GM19351 (cell line): ENCODE results near the gene ATF7IP2.
"Not testable (repeated sequence)": the region's sequence is repeated elsewhere in the genome, so short reads cannot be mapped to it uniquely, and the experiment has no call there.

Source experiments
- ATAC-seq: cut with Tn5 transposase; IDR thresholded peaks from one replicate; pipeline ENCODE4 v1.9.1; 2021; ENCODE audit warnings: mild to moderate bottlenecking, moderate library complexity; ENCODE audit not compliant: unreplicated experiment

ATF7IP2 gene

DNA sequence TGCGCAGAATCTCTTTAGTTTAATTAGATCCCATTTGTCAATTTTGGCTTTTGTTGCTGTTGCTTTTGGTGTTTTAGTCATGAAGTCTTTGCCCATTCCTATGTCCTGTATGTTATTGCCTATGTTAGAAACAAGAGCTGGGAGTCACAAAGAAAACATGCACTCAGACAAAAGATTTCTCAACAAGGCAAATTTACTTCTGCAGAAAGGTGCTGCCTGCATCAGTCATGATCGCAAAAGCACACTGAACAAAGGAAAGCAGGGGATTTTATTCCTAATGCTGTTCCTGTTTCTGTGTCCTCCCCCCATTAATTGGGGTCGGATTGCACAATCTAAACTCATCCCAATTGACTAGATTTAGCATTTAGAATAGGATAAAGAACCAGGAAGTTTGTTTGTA, 55.9 kb downstream of the ATF7IP2 start:
- no peak for ATAC-seq

DNA sequence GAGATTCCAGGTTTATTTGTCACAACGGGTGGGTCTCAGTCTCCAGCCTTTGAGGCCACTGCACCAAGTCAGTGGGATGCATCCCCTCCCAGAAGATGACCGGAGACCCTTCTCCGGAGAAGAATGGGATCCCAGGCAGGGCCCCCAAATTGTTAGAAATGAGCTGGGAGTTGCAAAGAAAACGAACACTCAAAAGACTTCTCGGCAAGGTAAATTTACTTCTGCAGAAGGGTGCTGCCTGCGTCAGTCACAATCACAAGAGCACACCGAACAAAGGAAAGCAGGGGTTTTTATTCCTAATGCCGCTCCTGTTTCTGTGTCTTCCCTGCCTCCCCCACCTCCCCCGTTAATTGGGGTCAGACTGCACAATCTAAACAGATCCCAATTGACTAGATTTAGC, 61.4 kb downstream of the ATF7IP2 start:
- ATAC-seq, result no peak

DNA sequence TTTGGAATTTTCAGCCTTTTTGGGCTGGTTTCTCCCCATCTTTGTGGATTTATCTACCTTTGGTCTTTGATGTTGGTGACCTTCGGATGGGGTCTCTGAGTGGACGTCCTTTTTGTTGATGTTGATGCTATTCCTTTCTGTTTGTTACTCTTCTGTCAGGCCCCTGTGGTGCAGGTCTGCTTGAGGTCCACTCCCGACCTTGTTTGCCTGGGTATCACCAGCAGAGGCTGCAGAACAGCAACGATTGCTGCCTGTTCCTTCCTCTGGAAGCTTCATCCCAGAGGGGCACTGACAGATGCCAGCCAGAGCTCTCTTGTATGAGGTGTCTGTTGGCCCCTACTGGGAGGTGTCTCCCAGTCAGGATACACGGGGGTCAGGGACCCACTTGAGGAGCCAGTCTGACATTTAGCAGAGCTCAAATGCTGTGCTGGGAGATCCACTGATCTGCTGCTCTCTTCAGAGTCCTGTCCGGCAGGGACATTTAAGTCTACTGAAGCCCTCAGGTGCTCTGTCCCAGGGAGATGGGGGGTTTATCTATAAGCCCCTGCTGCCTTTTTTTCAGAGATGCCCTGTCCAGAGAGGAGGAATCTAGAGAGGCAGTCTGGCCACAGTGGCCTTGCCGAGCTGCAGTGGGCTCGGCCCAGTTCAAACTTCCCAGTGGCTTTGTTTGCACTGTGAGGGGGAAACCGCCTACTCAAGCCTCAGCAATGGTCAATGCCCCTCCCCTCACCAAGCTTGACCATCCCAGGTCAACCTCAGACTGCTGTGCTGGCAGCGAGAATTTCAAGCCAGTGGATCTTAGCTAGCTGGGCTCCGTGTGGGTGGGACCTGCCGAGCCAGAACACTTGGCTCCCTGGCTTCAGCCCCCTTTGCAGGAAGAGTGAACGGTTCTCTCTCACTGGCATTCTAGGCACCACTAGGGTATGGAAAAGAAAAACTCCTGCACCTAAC, 66.6 kb downstream of the ATF7IP2 start:
- ATAC-seq, result not testable (repeated sequence)

DNA sequence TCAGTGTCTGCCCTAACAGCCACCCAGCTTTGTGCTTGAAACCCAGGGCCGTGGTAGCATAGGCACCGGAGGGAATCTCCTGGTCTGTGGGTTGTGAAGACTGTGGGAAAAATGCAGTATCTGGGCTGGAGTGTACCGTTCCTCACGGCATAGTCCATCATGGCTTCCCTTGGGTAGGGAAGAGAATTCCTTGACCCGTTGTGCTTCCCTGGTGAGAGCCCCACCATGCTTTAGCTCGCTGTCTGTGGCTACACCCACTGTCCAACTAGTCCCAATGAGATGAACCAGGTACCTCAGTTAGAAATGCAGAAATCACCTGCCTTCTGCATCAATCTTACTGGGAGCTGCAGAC, 67.3 kb downstream of the ATF7IP2 start:
- ATAC-seq, result no peak

DNA sequence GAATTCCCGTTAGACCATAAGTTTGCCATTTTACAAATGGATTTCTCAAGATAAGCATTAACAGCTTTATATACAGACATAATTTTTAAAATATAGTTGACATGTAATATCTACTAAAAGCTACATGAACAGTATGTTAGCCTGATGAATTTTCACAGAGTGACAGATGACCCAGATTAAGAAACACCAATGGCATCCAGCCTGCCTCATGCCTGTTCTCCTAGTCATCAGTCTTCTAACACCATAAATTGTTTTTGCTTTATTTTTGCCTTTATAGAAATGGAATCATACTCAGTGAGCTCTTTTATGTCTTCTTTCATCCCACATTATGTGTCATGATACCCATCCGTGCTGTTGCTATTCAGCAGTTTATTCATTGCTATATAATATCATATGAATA, 80.0 kb downstream of the ATF7IP2 start:
- no peak for ATAC-seq

DNA sequence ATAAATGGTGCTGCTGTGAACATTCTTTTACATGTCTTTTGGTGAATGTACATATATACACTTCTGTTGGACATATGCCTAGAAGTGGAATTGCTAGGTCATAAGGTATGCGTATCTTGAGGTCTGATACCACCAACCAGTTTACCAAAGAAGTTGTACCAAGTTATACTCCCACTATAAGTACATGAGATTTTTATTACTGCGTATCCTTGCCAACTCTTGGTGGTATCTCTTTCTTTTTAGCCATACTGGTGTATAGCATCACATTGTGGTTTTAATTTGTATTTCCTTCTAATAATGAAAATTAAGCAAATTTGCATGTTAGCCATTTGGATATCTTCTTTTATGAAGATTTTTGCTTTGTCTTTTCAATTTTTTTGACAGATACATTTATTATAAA, 80.5 kb downstream of the ATF7IP2 start:
- ATAC-seq, result no peak

DNA sequence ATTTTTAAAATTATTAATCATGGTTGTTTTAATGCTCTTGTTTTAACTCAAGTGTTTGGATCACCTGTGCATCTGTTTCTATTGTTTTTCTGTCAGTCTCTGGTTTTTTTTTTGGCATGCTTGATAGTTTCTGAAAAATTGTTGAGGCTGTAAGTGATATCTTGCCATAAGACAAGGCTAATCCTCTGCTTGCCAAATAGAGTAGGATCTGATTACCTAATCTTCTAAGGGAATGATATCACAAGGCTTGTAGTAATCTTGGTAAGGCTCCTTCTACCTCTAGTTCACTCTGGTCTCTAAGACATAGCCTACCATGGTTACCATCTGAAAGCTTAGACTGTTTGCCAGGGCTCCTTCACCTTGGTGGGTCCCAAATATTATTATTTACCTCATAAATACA, 81.0 kb downstream of the ATF7IP2 start:
- ATAC-seq, result no peak

DNA sequence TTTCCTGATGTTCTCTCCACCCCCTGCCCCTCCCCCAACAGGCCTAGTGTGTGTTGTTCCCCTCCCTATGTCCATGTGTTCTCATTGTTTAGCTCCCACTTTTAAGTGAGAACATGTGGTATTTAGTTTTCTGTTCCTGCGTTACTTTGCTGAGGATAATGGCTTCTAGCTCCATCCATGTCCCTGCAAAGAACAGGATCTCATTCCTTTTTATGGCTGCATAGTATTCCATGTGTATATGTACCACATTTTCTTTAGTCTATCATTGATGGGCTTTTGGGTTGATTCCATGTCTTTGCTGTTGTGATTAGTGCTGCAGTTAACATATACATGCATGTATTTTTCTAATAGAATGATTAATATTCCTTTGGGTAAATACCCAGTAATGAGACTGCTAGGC, 90.8 kb downstream of the ATF7IP2 start:
- not testable (repeated sequence) for ATAC-seq

DNA sequence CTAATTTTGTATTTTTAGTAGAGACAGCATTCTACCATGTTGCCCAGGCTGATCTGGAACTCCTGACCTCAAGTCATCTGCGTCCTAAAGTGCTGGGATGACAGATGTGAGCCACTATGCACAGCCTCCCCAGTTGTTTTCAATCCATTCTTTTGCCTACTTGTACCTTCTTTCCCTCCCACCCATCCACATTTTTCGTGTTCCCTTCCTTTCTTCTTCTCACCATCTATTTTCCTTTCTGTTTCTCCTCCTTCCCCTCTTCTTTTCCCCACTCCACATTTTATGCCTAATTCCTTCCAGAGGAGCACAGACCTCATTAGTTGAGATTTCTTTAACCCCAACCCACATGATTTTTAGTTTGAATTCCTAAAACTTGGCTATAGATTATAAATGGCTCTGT, 94.3 kb downstream of the ATF7IP2 start:
- no peak for ATAC-seq

DNA sequence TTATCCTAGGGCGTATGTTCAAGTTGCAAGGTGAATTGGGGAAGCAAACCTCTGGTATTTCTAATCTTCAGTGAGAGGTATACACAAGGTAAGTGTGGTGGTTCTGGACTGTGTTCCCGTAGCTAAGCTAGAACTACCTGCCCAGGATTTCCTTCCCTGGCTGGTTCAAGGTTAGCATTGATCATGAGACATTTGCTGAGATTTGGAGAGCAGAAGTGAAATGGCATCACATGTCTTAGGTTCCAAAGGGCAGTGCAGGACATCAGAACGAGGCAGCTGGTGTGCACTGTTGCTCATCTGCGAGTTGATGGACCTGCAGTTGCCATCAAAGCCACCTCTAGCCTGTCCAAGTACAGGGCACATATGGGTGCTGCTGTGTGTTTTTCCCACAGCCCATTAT, 99.3 kb downstream of the ATF7IP2 start:
- no peak for ATAC-seq

DNA sequence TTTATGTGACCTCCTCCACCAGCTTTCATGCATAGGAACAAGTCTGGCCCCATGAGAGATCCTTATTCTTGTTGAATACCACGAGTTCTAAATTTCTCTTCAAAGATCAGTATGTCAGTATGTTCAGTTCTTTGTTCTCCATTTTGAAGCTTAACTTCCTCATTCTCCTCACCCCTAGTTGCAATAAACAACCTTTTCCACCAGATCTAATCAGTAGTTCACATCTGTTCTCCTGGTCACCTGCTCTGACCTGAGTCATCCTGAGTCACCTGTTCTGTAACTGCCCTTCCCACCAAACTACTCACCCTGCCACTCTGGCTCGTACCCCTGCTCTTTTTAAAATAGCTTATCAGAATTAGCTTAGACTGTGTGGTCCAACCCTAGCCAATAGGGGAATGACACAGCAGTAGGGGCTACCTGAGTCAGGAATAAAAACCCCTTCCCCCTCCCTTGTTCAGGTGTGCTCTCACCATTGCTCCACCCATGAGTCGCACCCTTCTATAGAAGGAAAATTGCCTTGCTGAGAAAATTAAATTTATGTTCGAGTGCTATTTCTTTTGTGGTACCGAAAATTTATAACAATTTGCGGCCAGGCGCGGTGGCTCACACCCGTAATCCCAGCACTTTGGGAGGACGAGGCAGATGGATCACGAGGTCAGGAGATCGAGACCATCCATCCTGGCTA, 100.0 kb downstream of the ATF7IP2 start:
- ATAC-seq, result no peak

DNA sequence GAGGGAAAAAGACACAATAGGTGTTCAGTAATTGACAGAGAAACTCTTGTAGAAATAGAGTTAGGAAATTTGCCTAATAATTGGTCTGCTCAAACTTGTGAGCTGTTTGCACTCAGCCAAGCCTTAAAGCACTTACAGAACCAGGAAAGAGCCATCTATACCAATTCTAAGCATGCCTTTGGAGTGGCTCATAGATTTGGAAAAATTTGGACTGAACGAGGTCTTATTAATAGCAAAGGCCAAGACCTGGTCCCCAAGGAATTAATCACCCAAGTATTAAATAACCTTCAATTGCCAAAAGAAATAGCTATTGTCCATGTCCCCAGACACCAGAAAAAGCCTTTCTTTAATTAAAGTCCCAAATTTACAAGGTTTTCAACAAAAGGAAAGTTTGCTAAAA, 104.3 kb downstream of the ATF7IP2 start:
- ATAC-seq, result no peak

DNA sequence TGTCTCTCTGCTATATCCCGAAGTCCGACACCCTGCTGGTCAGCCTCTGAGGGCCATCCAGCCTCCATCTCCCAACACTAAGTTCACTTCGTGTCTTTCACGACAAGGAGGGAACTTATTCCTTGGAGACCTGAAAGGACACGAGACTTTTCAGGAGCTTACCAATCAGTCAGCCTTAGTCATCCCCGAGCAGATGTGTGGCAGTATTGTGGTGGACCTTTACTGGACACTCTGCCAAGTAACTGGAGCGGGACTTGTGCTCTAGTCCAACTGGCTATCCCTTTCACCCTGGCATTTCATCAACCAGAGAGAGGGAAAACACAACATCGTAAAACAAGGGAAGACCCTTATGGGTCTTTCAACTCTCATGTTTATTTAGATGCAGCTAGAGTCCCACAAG, 107.4 kb downstream of the ATF7IP2 start:
- no peak for ATAC-seq

DNA sequence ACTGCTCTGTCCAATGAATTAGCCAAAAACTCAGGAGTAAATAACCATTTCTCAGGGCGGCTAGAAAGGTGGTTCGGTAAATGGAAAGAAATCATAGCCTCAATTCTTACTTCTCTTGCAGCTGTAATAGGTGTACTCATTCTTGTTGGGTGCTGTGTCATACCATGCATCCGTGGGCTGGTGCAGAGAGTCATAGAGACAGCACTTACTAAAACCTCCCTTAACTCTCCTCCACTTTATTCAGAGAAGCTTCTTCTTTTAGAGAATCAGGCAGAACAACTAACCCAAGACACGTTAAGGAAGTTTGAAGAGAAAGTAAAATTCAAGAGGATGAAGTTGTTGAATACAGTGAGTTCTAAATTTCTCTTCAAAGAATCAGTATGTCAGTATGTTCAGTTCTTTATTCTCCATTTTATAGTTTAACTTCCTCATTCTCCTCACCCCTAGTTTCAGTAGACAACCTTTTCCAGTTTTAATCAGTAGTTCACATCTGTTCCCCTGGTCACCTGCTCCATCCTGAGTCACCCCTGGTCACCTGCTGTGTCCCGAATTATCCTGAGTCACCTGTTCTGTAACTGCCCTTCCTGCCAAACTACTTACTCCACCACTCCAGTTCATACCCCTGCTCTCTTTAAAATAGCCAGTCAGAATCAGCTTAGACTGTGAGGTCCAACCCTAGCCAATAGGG, 108.6 kb downstream of the ATF7IP2 start:
- ATAC-seq, result no peak

DNA sequence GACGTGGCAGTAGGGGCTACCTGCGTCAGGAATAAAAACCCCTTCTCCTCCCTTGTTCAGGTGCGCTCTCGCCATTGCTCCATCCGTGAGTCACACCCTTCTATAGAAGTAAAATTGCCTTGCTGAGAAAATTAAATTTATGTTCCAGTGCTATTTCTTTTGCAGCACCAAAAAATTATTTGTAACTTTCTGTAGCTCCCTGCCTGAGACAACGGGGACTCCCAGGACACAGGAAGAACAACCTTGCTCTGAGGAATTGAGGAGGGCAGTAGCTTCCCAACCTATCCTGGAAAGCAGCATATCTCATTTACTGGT, 109.1 kb downstream of the ATF7IP2 start:
- no peak for ATAC-seq

DNA sequence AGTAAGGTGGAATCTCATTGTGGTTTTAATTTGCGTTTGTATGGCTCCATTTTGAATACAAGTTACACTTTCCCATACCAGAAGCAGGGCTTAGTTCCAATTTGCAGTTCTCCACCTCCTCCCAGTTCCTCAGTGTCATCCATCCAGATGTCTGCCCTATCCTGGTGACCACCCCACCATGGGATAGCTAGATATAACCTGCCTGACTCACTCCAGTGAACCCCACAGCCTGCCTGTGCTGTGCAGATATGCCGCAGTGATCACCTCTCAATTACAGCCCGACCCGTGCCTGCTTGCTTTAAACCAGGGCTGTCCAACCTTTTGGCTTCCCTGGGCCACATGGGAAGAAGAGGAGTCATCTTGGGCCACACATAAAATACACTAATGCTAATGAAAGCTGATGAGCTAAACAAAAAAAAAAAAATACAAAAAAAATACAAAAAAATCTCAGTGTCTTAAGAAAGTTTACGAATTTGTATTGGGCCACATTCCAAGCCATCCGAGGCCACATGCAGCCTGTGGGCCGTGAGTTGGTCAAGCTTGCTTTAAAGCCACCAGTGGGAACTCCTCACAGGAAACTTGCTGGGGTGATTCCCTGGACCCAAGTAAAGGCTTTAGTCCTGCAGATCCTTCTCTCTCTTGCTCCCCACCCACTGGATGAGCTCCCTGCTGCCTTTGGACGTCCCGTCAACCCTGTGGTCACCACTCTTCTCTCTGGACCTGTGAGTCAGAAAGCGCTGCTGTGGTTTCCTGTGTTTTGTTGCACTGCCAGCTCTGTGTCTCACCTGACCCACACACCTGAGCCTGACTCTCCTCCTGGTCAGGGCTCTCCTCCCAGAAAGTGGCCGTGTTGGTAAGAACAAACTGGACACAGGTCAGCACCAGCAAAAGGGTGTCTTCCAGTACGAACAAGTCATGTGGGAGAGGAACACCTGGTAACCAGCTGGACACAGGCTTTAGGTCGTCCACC, 111.6 kb downstream of the ATF7IP2 start:
- no peak for ATAC-seq

DNA sequence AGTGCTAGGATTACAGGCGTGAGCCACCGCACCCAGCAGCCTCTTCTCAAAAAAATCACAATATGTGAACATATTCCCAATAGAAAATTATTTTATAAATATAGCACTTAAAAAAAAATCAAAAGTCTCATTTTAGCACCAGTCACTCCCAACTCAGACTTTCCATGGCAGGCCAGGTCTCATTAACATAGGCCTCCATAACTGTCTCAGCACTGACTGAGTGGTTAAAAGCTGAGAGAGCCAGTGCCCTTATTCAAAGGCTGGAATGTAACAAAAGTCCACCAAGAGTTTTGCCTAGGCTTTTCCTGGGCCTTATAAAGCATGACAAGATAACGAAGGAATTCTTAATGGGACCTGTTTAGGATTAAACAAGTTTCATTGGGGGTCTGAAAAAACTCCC, 114.7 kb downstream of the ATF7IP2 start:
- no peak for ATAC-seq

DNA sequence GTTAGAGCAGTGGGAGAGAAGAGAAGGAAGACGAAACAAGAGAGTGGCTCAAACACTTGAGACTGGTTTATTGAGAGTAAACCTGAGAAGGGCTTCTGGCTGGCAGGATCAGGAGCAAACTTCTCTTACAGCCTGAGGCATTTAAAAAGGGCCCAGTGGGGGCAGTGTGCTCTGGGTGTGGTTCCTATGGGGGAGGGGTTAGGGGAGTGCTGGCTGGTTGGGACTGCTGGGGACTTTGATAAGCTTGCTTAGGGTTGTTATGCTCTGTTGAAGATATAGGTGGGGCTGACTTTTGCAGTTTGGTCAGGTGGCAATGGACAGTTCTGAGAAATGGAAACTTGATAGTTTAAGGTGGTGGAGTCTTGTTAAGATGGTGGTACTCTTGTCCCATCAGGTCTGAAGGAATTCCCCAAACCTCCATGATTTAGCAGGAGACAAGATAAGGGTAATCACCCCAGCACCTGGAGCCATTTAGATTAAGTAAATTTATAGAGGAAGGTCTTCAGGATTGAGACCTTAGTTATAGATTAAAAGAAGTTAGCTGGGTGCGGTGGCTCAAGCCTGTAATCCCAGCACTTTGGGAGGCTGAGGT, 115.3 kb downstream of the ATF7IP2 start:
- ATAC-seq, result no peak

DNA sequence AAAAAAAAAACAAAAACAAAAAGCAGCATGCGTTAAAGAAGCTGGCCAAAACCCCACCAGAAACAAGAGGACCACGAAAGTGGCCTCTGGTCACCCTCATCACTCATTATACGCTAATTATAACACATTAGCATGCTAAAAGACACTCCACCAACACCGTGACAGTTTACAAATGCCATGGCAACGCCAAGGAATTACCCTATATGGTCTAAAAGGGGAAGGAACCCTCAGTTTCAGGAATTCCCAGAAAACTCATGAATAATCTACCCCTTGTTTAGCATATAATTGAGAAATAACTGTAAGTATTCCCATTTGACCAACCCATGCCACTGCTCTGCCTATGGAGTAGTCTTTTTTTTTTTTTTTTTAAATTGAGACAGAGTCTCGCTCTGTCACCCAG, 116.9 kb downstream of the ATF7IP2 start:
- ATAC-seq, result no peak

DNA sequence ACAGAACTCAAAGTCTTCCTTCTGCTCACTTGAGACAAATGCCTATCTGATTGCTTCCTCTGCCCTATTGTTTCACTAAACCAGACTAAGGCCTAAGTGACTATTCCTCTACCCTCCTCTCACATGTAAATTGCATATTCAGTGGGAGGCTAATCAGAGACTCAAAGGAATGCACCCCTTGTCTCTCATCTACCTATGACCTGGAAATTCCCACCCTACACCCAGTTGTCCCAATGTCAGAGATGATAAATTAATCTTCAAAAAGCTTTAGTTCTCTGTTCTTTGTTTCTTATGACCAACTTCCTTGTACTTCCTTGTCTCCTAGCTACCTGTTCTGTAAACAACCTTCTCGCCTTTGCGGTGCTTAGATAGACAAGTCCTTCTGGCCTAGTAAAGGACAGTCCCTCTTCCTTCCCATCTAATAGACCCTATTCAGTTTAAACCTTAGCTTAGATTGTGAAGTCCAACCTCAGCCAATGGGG, 118.6 kb downstream of the ATF7IP2 start:
- no peak for ATAC-seq
